Psoas muscle (tissue), 8 donors: Measurements from ENCODE around the gene POC1B. TPM values are rescaled to one million over a fixed set of nuclear protein-coding genes. Genes with fewer than 3 reads are reported as not detected.
A peak's percentile ranks its signal among the peaks of the same experiment; 100 is the strongest.

Experiments
- ATAC-seq, 4 donors: fragments of 200-7000 bp; cut with Tn5 transposase; one replicate each; pipeline ENCODE4 v1.9.1; 2020; ENCODE audit warnings: moderate library complexity in 3 of 4, mild to moderate bottlenecking in 2 of 4
- DNase-seq, 2 donors: peaks; one replicate each; pipeline ENCODE4 v3.0.0-alpha.2; 2020
- H3K27ac ChIP-seq: fragments of 200-600 bp; one replicate; pipeline ENCODE4 v1.8.0; 2022
- H3K27me3 ChIP-seq, 3 donors: fragments of 200-600 bp in 1 of 3; one replicate each; pipeline versions ENCODE4 v1.6.1 to v1.8.0; 2013 to 2022; ENCODE audit warnings: low read length in 2 of 3, mild to moderate bottlenecking in 2 of 3, moderate library complexity in 1 of 3; ENCODE audit not compliant: insufficient read depth in 3 of 3
- H3K36me3 ChIP-seq, 2 donors: fragments of 200-600 bp in 1 of 2; one replicate each; pipeline versions ENCODE4 v1.6.1 to v1.8.0; 2013 to 2022; ENCODE audit warnings: low read depth in 1 of 2, mild to moderate bottlenecking in 1 of 2, moderate library complexity in 1 of 2; ENCODE audit not compliant: insufficient read depth in 1 of 2
- H3K4me1 ChIP-seq: fragments of 200-600 bp; one replicate; pipeline ENCODE4 v1.8.0; 2022
- H3K4me3 ChIP-seq: fragments of 200-600 bp; one replicate; pipeline ENCODE4 v1.8.0; 2022; ENCODE audit warnings: mild to moderate bottlenecking
- H3K9me3 ChIP-seq: fragments of 200-600 bp; one replicate; pipeline ENCODE4 v1.8.0; 2022
- CTCF ChIP-seq: fragments of 200-600 bp; IDR thresholded peaks from one replicate; pipeline ENCODE4 v1.8.0; 2022; ENCODE audit warnings: antibody characterized with exemption
- WGBS, 3 donors: extraction: QIAGEN DNeasy Blood & Tissue Kit; methylation state at CpG; one replicate each; pipeline versions ENCODE4 v1.1.6 to v1.1.7; 2013; 5-methylcytosine and 5-hydroxymethylcytosine counted together
- intact Hi-C, 2 donors: fragments of 100-400 bp; cut with DNase I; formaldehyde crosslinking; loops; one replicate each; pipeline versions ENCODE4 v1.11.0 to v1.14.2; 2022
- polyA plus RNA-seq, 3 donors: library from polyadenylated mRNA; stranded (reverse); fragments of 200-250 nt; gene quantifications; one replicate each; pipeline ENCODE4 v1.2.3, GENCODE V29; 2013
- total RNA-seq, 4 donors: library from RNA; stranded (reverse); fragmentation: NEBNext Ultra II Directional in 2 of 4; extraction: Animal tissue kit (Norgen Biotek cat#: 25700) in 2 of 4; gene quantifications; one replicate each; pipeline versions ENCODE4 v1.2.1 to v1.2.4, GENCODE V29; 2021 to 2023
- donor health status: healthy with polysubstance abuse.
- donor health status: DM: no; HTN: no; CAD: no; lungs with moderate emphysema.
- donor health status: Bipolar disorder and iron deficiency.
- donor health status: healthy.
- donor health status: DM: yes; HTN: yes; CAD: no.
- donor health status: DM: no; HTN: no; CAD: no.
- donor health status: DM: no; HTN: no; CAD: no.
- donor health status: DM: yes; HTN: yes; CAD: no.

The POC1B gene
- total and polyA plus RNA-seq, 7 donors: 2.9 to 8.1 (median 5.3) TPM

DNA sequence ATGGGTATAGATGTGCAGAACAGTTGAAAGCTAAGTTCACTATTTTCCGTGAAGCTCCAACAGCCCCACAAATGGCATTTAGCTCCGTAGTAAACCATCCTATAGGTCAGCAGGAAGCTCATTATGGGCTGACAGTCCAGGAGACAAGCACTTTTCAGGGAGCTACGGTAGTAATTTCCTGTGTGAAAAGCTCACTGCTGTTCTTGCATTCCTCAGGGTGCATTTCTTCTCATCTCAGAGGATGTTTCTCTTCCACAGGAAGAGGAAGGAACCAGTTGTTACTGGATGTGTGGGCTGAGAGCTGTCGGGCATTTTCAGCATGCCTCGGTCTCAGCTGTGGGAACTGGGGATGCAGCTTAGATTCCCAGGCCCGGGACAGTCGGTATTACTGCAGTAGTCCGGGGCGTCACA, 74.0 kb downstream of the POC1B start:
- no peaks in the 10 kb centered on the region for H3K9me3 ChIP-seq
- H3K27ac ChIP-seq: no peak overlapping the region
- intact Hi-C loops: no loop called here
- H3K4me1 ChIP-seq: peaks cover 12% of the 10 kb centered on the region
- no peaks in the 10 kb centered on the region for H3K27me3 ChIP-seq
- no peak for TF ChIP-seq CTCF
- ATAC-seq: no peak
- H3K36me3 ChIP-seq: no peaks in the 10 kb centered on the region
- WGBS, 3 donors: 30 to 32% (median 31%) methylated on average over 9 of the region's 9 CpGs
- DNase-seq: peak; percentile 33 to 53
- H3K4me3 ChIP-seq: peak overlapping the region; percentile 7

DNA sequence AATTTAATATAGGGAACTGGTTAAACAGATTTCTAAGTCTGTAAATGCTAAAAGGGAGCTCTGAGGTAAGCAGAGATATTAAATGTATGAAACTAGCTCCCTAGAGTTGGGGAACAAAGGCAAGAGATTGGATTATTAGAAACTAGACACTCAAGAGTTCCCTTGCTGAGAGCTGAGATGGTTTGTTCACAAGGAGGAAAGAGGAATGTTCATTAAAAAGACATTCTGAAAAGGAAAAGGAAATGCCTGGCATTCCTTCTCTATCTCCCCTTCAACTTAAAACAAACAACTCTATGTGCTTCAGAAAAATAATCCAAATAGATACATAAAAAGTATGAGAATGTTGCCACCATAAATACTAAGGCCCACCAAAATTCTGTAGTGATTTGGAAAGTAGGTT, 74.9 kb downstream of the POC1B start:
- H3K27ac ChIP-seq: no peak overlapping the region
- no peak for TF ChIP-seq CTCF
- no peaks in the 10 kb centered on the region for H3K9me3 ChIP-seq
- H3K4me3 ChIP-seq: no peak overlapping the region
- no peaks in the 10 kb centered on the region for H3K27me3 ChIP-seq
- no peak for ATAC-seq
- intact Hi-C loops: no loop called here
- H3K4me1 ChIP-seq: peaks cover 12% of the 10 kb centered on the region
- no peak for DNase-seq
- no peaks in the 10 kb centered on the region for H3K36me3 ChIP-seq

DNA sequence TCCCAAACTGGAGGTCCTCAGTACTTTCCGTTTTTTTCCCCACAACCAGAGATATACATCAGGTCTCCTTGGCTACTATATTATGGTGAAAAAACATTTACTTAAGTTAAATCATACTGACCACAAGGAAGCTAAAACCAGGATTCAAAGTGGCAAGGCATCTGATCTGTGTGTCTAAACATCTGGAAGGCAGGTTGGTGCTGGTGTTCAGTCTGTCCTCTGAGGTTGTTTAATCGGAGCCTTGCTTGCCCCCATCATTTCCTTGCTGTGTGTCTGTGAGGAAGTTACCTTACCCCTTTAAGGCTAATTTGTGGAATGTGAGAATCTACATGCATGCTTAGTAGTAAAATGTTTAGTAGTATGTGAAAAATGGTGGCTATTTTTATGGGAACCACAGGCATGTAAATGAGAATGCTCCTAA, 76.9 kb downstream of the POC1B start:
- ATAC-seq (no peak), DNase-seq (no peak)
- no peak overlapping the region for H3K27ac ChIP-seq
- H3K4me3 ChIP-seq: no peak overlapping the region
- H3K36me3 ChIP-seq: no peaks in the 10 kb centered on the region
- 89 to 92% (median 90%) methylated on average over 2 of the region's 2 CpGs for WGBS, 3 donors
- no peaks in the 10 kb centered on the region for H3K9me3 ChIP-seq
- TF ChIP-seq CTCF: no peak
- peaks cover 9% of the 10 kb centered on the region for H3K4me1 ChIP-seq
- intact Hi-C loops: no loop called here
- H3K27me3 ChIP-seq: no peaks in the 10 kb centered on the region

GRCh38 chr12:89448526-89448925, 77.3 kb downstream of the POC1B start:
- no peaks in the 10 kb centered on the region for H3K36me3 ChIP-seq
- no peaks in the 10 kb centered on the region for H3K9me3 ChIP-seq
- ATAC-seq: no peak
- H3K4me3 ChIP-seq: no peak overlapping the region
- intact Hi-C loops: no loop called here
- peaks cover 5% of the 10 kb centered on the region for H3K4me1 ChIP-seq
- TF ChIP-seq CTCF: no peak
- no peak for DNase-seq
- no peaks in the 10 kb centered on the region for H3K27me3 ChIP-seq
- H3K27ac ChIP-seq: no peak overlapping the region

DNA sequence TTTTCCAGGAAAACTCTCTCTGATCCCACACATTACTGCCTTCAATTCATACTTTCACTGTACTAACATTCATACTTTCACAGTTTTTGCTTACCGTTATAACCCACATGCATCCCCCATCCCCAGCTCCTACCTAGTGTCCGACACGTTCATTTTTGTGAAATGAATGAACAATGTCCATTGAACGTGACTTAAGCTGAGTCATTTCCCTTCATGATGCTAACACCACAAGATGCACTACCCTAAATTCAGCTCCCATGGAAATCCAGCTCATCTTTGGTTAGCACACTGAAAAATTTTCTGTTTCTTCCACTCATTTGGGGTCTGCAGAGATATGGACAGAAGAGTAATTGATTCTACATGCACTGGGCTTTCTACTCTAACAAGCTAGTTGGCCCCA, 85.9 kb downstream of the POC1B start:
- Histone ChIP-seq H3K4me1 (no peaks in the 10 kb centered on the region), H3K9me3 (no peaks in the 10 kb centered on the region), H3K36me3 (no peaks in the 10 kb centered on the region), H3K4me3 (no peak overlapping the region), H3K27ac (no peak overlapping the region), H3K27me3 (no peaks in the 10 kb centered on the region)
- 94% methylated on average over 4 of the region's 4 CpGs for WGBS, 3 donors
- intact Hi-C loops: no loop called here
- ATAC-seq (no peak), DNase-seq (no peak)
- TF ChIP-seq CTCF: no peak
